Measurements from ENCODE around the gene CARD8.

GRCh38 chr19:48246101-48246500 is 9.6 kb downstream of the CARD8 start:
- TF ChIP-seq EZH2 (IDR thresholded peaks at IDR 0.05) (no peak), POLR2AphosphoS5 (IDR thresholded peaks at IDR 0.05; ENCODE audit: borderline replicate concordance, low read depth, low read length) (no peak)
